IPS DF 4.7 (cell line): ENCODE data around the gene CRAT.

Experiments used
- DNase-seq: peaks from one replicate; pipeline ENCODE4 v3.0.0-alpha.2; 2013; ENCODE audit warnings: low spot score; ENCODE audit errors: extremely low read depth

CRAT gene

GRCh38 chr9:129093602-129094386, 16.8 kb downstream of the CRAT start:
- DNase-seq, result no peak

DNA sequence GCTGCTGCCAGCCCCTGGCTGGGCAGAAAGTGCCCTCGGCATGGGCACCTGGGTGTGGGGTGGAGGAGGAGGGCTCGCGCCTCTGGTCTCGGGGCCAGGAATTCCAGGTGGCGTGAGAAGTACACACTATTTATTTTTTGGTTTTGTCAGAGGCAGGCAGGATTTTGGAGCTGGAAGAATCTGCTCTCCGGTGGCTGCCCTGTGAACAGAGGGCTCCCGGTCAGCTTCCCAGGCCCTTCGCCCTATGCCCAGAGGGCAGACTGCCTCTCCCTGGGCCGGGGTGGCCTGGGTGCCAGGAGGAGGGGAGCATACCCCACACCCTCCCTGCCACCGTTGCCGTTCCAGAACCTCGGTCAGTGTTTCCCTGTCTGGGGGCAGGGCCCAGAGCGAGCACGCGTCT, 21.3 kb downstream of the CRAT start:
- no peak for DNase-seq

- DNase-seq, result no peak
Measured at GRCh38 chr9:129084087-129084486, 26.5 kb downstream of the CRAT start.

- DNase-seq, result no peak
Measured at GRCh38 chr9:129081388-129081904, 29.1 kb downstream of the CRAT start.

DNA sequence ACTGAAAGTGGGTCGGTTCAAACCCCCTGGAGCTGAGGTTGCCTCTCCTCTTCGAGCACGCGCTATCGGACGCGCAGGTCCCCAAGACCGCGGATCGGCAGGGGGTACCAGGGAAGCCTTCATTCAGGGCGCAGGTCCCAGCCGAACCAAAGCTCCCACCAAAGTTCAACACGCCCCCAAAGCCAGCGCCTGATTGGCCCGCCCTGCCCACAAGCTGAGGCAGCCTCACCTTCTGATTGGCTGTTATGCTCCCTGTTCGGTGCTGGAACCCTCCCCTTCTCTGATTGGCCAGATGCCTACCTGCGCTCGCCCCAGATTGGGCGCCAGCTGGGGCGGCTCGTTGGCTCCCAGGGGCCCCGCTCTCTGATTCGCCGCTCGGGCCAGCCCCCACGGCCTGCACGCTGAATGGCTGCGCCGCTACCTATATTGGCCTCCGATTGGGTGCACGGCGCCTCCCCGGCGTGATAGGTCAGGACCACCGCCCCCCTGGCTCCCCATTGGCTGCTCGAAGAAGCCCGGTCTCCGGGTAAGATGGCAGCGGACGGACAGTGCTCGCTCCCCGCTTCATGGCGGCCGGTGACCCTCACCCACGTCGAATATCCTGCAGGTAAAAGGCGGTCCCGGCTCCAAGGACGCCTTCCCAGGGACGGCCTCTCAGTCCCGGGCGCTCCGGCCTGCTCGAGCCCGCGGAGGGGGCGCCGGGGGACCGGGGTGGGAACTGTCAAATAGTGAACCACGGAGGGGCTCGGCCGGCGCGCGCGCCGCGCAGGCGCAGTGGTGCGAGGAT, 29.8 kb downstream of the CRAT start, which contains the start of gene DOLPP1:
DOLPP1 (plus strand) TSS at position 511 of the 787 bp plus-strand sequence; CDS start at position 532, 21 bp downstream.
- DNase-seq, result peak; percentile 98

DNA sequence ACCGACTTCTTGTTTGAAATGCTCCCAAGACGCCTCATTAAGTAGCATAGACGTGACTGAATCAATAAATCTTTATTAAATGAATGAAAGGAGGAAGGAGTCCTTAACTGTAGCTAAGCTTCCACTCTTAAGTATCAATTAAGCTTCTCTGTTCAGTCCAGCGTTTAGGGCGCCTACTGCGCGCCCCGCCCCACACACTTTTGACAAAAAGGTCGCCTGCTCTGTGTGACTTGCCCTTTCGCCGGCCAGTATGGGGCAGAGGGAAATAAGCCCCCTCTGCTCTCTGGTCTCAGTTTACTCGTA, 30.3 kb downstream of the CRAT start:
- DNase-seq, result no peak

DNA sequence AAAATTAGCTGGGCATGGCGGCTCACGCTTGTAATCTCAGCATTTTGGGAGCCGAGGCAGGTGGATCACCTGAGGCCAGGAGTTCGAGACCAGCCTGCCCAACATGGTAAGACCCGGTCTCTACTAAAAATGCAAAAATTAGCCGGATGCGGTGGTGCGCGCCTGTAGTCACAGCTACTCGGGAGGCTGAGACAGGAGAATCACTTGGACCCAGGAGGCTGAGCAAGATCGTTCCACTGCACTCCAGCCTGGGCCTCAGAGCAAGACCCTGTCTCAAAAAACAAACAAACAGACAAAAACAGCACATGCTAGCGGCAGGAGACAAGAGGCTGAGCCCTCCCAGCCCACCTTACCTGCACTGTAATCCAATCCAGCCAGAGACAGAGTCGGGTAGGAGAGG, 30.8 kb downstream of the CRAT start:
- DNase-seq, result no peak

DNA sequence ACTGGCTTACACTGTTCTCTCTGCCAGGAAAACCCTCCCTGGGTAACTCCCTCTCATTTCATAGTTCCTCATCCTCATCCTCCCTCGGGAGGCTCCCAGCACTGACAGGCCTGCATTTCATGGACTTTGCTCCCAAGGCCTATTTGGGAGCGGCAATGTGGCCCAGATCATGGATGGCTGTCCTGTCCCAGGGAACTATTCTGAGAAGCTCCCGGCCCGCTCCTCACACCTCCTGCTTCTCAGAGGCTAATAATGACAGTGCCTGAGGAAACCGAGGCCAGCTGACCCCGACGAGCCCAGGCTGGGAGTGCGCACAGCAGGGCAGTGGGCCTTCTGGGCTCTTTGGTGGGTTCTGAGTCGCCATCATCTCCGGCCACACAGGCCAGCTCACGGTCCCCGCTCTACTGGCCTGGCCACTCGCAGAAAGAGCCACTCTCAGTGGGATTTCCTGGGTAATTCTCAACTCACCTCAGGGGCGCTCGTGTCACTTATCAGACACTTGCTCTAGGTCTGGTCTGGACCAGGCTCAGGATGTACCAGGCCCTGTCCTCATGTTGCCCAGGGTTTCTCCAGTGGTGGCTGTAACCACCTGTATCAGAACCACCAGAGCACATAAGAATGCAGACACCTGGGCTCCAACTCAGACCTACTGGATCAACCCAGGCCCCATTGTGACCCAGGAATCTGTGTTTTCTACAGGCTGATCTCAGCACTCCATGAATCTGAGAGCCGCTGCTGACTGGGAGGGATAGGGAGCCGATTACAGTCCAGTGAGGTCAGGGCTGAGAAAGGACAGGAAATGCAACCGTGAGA, 31.7 kb downstream of the CRAT start:
- no peak for DNase-seq

- no peak for DNase-seq
Measured at GRCh38 chr9:129077236-129077635, 33.4 kb downstream of the CRAT start.

DNA sequence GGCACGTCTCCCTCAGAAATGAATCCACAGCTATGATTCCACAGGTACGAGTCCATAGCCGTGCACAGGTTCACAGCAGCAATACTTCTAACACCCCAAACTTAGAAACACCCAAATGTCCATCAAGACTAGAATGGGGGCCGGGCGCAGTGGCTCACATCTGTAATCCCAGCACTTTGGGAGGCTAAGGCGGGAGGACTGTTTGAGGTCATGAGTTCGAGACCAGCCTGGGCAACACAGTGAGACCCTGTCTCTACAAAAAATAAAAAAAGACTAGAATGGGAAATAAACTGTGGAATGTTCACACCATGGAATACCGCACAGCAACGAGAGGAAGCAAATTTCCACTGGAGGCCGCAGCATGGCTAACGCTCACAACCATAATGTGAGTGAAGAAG, 34.0 kb downstream of the CRAT start:
- no peak for DNase-seq

DNA sequence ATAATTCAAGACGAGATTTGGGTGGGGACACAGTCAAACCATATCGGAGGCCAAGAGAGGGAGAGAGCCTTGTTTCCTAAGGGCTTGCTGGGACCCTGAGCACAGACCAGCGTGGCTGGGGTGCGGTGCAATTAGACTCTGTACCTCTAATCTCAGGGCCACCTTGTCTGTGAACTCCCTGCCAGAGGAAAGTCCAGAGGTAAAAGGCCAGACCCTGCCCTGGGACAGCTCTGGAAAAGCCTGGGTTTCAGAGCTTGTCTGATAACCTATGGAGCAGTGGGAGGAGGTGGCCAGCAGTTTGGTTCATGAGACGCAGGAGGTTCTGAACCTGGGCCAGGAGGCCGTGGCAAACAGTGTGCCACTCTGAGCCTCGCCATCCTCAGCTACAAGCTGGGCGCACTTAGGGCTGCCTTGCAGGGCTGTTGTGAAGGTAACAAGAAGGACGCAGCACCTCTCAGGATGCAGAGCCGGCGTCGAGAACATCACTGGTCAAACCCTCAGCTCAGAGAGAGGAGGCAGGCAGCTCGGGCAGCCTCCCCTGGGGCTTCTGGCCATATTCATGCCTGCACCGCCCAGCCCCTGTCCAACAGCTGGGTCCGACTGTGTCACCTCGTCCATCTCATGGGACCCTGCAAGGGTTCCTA, 34.5 kb downstream of the CRAT start:
- DNase-seq, result no peak

GRCh38 chr9:129074106-129074505, 36.5 kb downstream of the CRAT start:
- no peak for DNase-seq

DNA sequence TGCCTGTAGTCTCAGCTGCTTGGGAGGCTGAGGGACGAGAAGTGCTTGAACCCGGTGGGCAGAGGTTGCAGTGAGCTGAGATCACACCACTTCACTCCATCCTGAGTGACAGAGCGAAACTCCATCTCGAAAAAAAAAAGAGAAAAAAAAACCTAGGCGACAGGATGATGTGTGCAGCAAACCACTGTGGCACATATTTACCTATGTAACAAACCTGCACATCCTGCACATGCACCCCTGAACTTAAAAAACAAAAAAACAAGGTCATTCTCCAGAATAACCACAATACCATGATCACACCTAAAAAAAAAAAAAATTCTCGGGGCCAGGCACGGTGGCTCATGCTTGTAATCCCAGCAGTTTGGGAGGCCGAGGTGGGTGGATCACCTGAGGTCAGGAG, 37.2 kb downstream of the CRAT start:
- DNase-seq, result no peak

DNA sequence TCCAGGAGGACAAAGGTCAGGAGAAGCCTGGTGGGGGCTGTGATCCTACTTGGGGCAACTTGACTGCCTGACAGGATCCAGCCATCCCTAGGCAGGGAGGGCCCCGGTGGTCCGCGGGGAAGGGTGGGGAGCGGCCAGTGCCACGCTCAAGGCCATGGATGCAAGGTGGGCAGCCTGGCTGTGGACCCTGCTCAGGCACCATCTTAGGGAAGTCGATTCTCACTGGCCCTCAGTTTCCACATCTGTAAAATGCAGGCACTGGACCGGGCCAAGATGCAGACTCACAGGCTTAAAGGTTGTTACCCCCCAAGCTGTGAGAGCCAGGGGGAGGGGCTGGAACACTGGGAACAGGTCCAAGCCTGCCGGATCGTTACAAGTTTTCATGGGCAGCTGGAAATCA, 38.4 kb downstream of the CRAT start:
- no peak for DNase-seq

DNA sequence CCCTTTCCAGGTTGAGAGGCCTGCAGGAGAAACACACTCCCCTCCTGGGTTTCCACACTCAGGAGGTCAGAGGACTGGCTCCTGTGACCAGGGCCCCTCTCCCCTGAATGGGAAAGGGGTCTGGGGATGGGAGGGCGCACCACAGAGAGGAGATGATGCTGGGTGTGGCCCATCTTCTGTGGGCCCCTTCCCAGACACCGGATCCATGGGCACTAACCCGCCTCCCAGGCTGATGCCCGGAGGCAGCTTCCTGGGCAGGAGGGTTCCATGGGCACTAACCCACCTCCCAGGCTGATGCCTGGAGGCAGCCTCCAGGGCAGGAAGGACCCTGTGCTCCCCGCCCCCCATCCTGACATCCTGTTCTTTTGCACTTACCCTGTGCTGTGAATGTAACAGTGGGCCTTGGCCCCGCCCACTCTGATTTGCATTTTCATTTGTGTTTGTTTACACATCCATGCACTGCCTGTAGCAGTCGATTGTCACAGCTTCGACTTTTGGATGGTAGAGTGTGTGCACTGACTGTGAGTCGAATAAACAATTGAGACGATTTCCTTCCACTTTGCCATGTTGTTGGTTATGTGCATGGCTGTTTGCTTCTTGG, 39.0 kb downstream of the CRAT start:
- DNase-seq, result peak; percentile 69

- no peak for DNase-seq
Measured at GRCh38 chr9:129070696-129071525, 39.7 kb downstream of the CRAT start.

- no peak for DNase-seq
Measured at GRCh38 chr9:129069862-129070641, 40.5 kb downstream of the CRAT start.

GRCh38 chr9:129068990-129069861, 41.4 kb downstream of the CRAT start:
- no peak for DNase-seq
